K562 (cell line): ENCODE data around the gene DOCK7. TPM values are rescaled to one million over a fixed set of nuclear protein-coding genes. Genes with fewer than 3 reads are reported as not detected.

Experiments used
- ATAC-seq: fragments of 200-7000 bp; cut with Tn5 transposase; 3 replicates; pipeline ENCODE4 v1.9.1; 2020; ENCODE audit warnings: moderate library complexity
- BruUV-seq: library from RNA; stranded (reverse); fragments of 400-500 nt; replicated peaks from 2 replicates; lab custom pipeline; 2021; lab: Mats Ljungman, UMichigan
- CTCF ChIA-PET: fragments of 300-600 bp; formaldehyde crosslinking; extraction: SDS; loops from one replicate; lab custom pipeline; 2021; ENCODE audit warnings: low intra/inter-chr PET ratio; lab: Yijun Ruan, JAX
- POLR2A ChIA-PET: fragments of 300-600, 350-650 bp; sonication (Branson Sonifier 250); formaldehyde crosslinking; extraction: SDS; loops from one replicate; lab custom pipeline; 2021; ENCODE audit warnings: antibody characterized with exemption, inconsistent platforms; lab: Yijun Ruan, JAX
- DNase-seq, 4 experiments: peaks; one replicate each; pipeline versions ENCODE4 v3.0.0 to v3.0.0-alpha.2; 2011 to 2018; ENCODE audit warnings: low spot score in 3 of 4, mixed read lengths in 3 of 4; ENCODE audit errors: extremely low read depth in 1 of 4
- FAIRE-seq: peaks from 2 replicates; lab custom pipeline; 2011; peaks lifted over from hg19 to GRCh38; lab: Jason Lieb, UNC
- H2AFZ ChIP-seq: 2 replicates; pipeline ENCODE4 v1.6.0; 2011; ENCODE audit warnings: low read depth, low read length, control low read depth, inconsistent platforms
- H3K27ac ChIP-seq: fragments of 200-600 bp; 3 replicates; pipeline ENCODE4 v1.8.0; 2011; ENCODE audit warnings: low read depth, mild to moderate bottlenecking, control low read depth, inconsistent platforms, low read length, moderate library complexity, mixed read lengths; ENCODE audit errors: extremely low read depth
- H3K27me3 ChIP-seq, 2 experiments: fragments of 300-600 bp in 1 of 2; 2 replicates in 1 of 2; 3 replicates in 1 of 2; pipeline versions ENCODE4 v1.6.0 to v1.8.0; 2011; ENCODE audit warnings: inconsistent platforms in 2 of 2, low read length in 2 of 2, mild to moderate bottlenecking in 1 of 2, mixed read lengths in 1 of 2, moderate library complexity in 1 of 2; ENCODE audit not compliant: control insufficient read depth in 2 of 2, insufficient read depth in 2 of 2
- H3K36me3 ChIP-seq: fragments of 300-600 bp; 3 replicates; pipeline ENCODE4 v1.8.0; 2011; ENCODE audit warnings: mild to moderate bottlenecking, low read length, inconsistent platforms; ENCODE audit not compliant: control insufficient read depth, insufficient read depth
- H3K4me1 ChIP-seq, 2 experiments: fragments of 200-600 bp in 1 of 2; replicated peaks in 1 of 2; 2 replicates in 1 of 2; 3 replicates in 1 of 2; pipeline versions ENCODE4 v1.5.1 to v1.8.0; 2011; ENCODE audit warnings: inconsistent platforms in 2 of 2, low read length in 2 of 2, mild to moderate bottlenecking in 1 of 2, mixed read lengths in 1 of 2, moderate library complexity in 1 of 2; ENCODE audit not compliant: control insufficient read depth in 2 of 2, insufficient read depth in 2 of 2
- H3K4me2 ChIP-seq: 2 replicates; pipeline ENCODE4 v1.6.1; 2011; ENCODE audit warnings: low read length, control low read depth, inconsistent platforms, mixed read lengths; ENCODE audit not compliant: insufficient read depth
- H3K4me3 ChIP-seq: fragments of 200-600 bp; sonication (generic), shearing (Covaris generic); 2 replicates; pipeline ENCODE4 v1.5.1; 2016; ENCODE audit warnings: control low read depth, inconsistent platforms
- H3K79me2 ChIP-seq: fragments of 200-600 bp; 3 replicates; pipeline ENCODE4 v1.8.0; 2011; ENCODE audit warnings: low read length, inconsistent platforms; ENCODE audit not compliant: control insufficient read depth, insufficient read depth
- H3K9ac ChIP-seq, 2 experiments: 2 replicates each; pipeline versions ENCODE4 v1.6.0 to v1.6.1; 2011; ENCODE audit warnings: low read depth in 2 of 2, low read length in 2 of 2, control low read depth in 1 of 2, inconsistent platforms in 1 of 2, mild to moderate bottlenecking in 1 of 2, mixed read lengths in 1 of 2; ENCODE audit not compliant: insufficient read depth in 1 of 2
- H3K9me1 ChIP-seq: one replicate; pipeline ENCODE4 v1.6.0; 2011; ENCODE audit warnings: inconsistent platforms, mild to moderate bottlenecking, low read length, moderate library complexity; ENCODE audit not compliant: control insufficient read depth, insufficient read depth
- H3K9me3 ChIP-seq: replicated peaks from 2 replicates; pipeline ENCODE4 v1.5.1; 2011; ENCODE audit warnings: low read depth, low read length, inconsistent platforms; ENCODE audit not compliant: control insufficient read depth, insufficient read depth
- H4K20me1 ChIP-seq: replicated peaks from 2 replicates; pipeline ENCODE4 v1.6.1; 2011; ENCODE audit warnings: low read length, inconsistent platforms, mixed read lengths; ENCODE audit not compliant: control insufficient read depth, insufficient read depth
- CHAMP1 ChIP-seq: fragments of 450-650 bp; IDR thresholded peaks from 2 replicates; pipeline ENCODE4 v1.6.1; 2016; ENCODE audit warnings: mild to moderate bottlenecking
- GATA2 ChIP-seq: sonication (generic); formaldehyde crosslinking; IDR thresholded peaks from 2 replicates; pipeline ENCODE4 v1.4.0; 2020; ENCODE audit warnings: mild to moderate bottlenecking, missing genetic modification reagents
- MTA1 ChIP-seq: fragments of 450-650 bp; IDR thresholded peaks from 2 replicates; pipeline ENCODE4 v1.6.1; 2017; ENCODE audit warnings: borderline replicate concordance
- NR4A1 ChIP-seq, 2 experiments: fragments of 250-450 bp in 1 of 2; fragments of 450-650 bp in 1 of 2; sonication (Bioruptor Pico) in 1 of 2; IDR thresholded peaks; 2 replicates each; pipeline versions ENCODE4 v1.4.0 to v1.6.1; 2016 to 2020; ENCODE audit warnings: mild to moderate bottlenecking in 2 of 2, missing compliant biosample characterization in 1 of 2, missing genetic modification characterization in 1 of 2, moderate library complexity in 1 of 2
- THRB ChIP-seq: fragments of 450-650 bp; formaldehyde crosslinking; conservative IDR thresholded peaks from 2 replicates; pipeline ENCODE4 v1.4.0; 2022; ENCODE audit warnings: mild to moderate bottlenecking, missing genetic modification characterization
- ZBTB34 ChIP-seq: fragments of 250-450 bp; sonication (Bioruptor Pico); IDR thresholded peaks from 2 replicates; pipeline ENCODE4 v1.8.0; 2021; ENCODE audit warnings: mild to moderate bottlenecking, moderate library complexity
- ZNF408 ChIP-seq: fragments of 250-450 bp; sonication (Bioruptor Pico); IDR thresholded peaks from 2 replicates; pipeline ENCODE4 v1.4.0; 2020; ENCODE audit warnings: low read depth, mild to moderate bottlenecking, moderate library complexity
- ZNF561 ChIP-seq: fragments of 450-650 bp; formaldehyde crosslinking; conservative IDR thresholded peaks from 2 replicates; pipeline ENCODE4 v1.4.0; 2020; ENCODE audit warnings: mild to moderate bottlenecking, moderate library complexity
- WGBS: fragments of 100-300 bp; shearing (Covaris generic); methylation state at CpG from one replicate; pipeline ENCODE4 v1.1.6; 2016; ENCODE audit warnings: low coverage, mixed read lengths; ENCODE audit not compliant: insufficient coverage; ENCODE audit errors: missing lambda C conversion rate; 5-methylcytosine and 5-hydroxymethylcytosine counted together
- in situ Hi-C: fragments of 300-500 bp; cut with MboI; formaldehyde crosslinking; loops from 4 replicates; pipeline ENCODE4 v1.15.0; 2018; ENCODE audit warnings: inconsistent platforms, mixed read lengths
- intact Hi-C: fragments of 100-400 bp; cut with micrococcal nuclease; formaldehyde crosslinking; loops from 2 replicates; pipeline ENCODE4 v1.14.2; 2022
- polyA plus RNA-seq, 8 experiments: library from polyadenylated mRNA; depleted of rRNA in 4 of 8; stranded (reverse) in 5 of 8; unstranded in 3 of 8; fragments of >200 nt; fragmentation: Nextera tagmentation in 2 of 8; fragmentation: Illumina TruSeq in 1 of 8; extraction: Ambion mirVana in 2 of 8; extraction: Trizol in 1 of 8; gene quantifications; 2 replicates each; pipeline versions ENCODE4 v1.2.1 to v1.2.3, GENCODE V29; 2011 to 2014; ENCODE audit warnings: inconsistent platforms in 1 of 8, missing spikeins in 1 of 8
- total RNA-seq, 7 experiments: library from RNA; depleted of rRNA in 6 of 7; stranded (reverse); fragments of >200 nt in 6 of 7; fragmentation: Illumina TruSeq in 2 of 7; extraction: Trizol in 2 of 7; gene quantifications; 2 replicates each; pipeline versions ENCODE4 v1.2.1 to v1.2.3, GENCODE V29; 2011 to 2021; ENCODE audit warnings: low replicate concordance in 1 of 7

DOCK7 gene
- total and polyA plus RNA-seq, 9 of the 15 experiments (the other 6 are each of a cell fraction or from before 2014, with no cell fraction given): 4.9 to 35.1 (median 12.6) TPM

GRCh38 chr1:62716397-62716796 is 28.2 kb upstream of the DOCK7 start (continued):
- no peak for TF ChIP-seq THRB (CRISPR knock-in tag)

GRCh38 chr1:62712336-62713243 is 24.4 kb upstream of the DOCK7 start:
- H3K9me1 ChIP-seq: no peaks in the 10 kb centered on the region
- no peaks in the 10 kb centered on the region for H3K9me3 ChIP-seq
- no peak overlapping the region for H3K4me3 ChIP-seq
- H3K36me3 ChIP-seq: no peaks in the 10 kb centered on the region
- POLR2A ChIA-PET: interaction anchor here (0.8 kb wide), 1 partner anchor 24 kb away, joined by 3 read pairs; the partner anchor contains the start of gene DOCK7
- BruUV-seq: no TSS peak
- intact Hi-C loops: no loop called here
- H3K27ac ChIP-seq: no peak overlapping the region
- FAIRE-seq (no peak), DNase-seq (no peak), ATAC-seq (no peak; the same call in 2 of the 3 replicates)
- H4K20me1 ChIP-seq: no peaks in the 10 kb centered on the region
- H3K4me2 ChIP-seq: no peak overlapping the region
- 0% methylated on average over 3 of the region's 3 CpGs for WGBS
- H2AFZ ChIP-seq: no peak overlapping the region
- no peaks in the 10 kb centered on the region; a peak in 1 of 5 replicates for H3K4me1 ChIP-seq
- no peaks in the 10 kb centered on the region; a peak in 2 of 5 replicates for H3K27me3 ChIP-seq
- no peak for TF ChIP-seq GATA2 (CRISPR knock-in tag)
- no peak for TF ChIP-seq NR4A1 (CRISPR knock-in tag; IDR thresholded peaks at IDR 0.05)
- TF ChIP-seq NR4A1 (tag; IDR thresholded peaks at IDR 0.05): no peak
- TF ChIP-seq MTA1: no peak
- TF ChIP-seq ZBTB34 (CRISPR knock-in tag): no peak
- no peak for TF ChIP-seq CHAMP1
- TF ChIP-seq ZNF561 (CRISPR knock-in tag): no peak
- TF ChIP-seq ZNF408: no peak
- TF ChIP-seq, all 486 proteins: peak for 0
- CTCF ChIA-PET: no interaction called here
- Histone ChIP-seq H3K79me2 (no peaks in the 10 kb centered on the region), H3K9ac (no peak overlapping the region)
- in situ Hi-C loops: no loop called here
